MM.1S (cell line): Measurements from ENCODE around the gene PSPN.

Experiments
- EZH2 ChIP-seq: fragments of 300-600 bp; sonication (generic); optimal IDR thresholded peaks from 2 replicates; pipeline ENCODE3; 2017; ENCODE audit warnings: low read depth, mild to moderate bottlenecking, antibody characterized with exemption, low read length, mixed read lengths
- EZH2phosphoT487 ChIP-seq: fragments of 300-600 bp; sonication (generic); IDR thresholded peaks from 2 replicates; pipeline ENCODE4 v1.6.1; 2018; ENCODE audit warnings: antibody characterized with exemption, low read length
- TF ChIP-seq, protein P1 (sequence below): fragments of 300-600 bp; sonication (generic); IDR thresholded peaks from 2 replicates; pipeline ENCODE4 v1.5.1; 2016; ENCODE audit warnings: antibody characterized with exemption, low read length, mixed read lengths

GRCh38 chr19:6413721-6414643 is 38.2 kb upstream of the PSPN start:
- TF ChIP-seq, protein P1, sequence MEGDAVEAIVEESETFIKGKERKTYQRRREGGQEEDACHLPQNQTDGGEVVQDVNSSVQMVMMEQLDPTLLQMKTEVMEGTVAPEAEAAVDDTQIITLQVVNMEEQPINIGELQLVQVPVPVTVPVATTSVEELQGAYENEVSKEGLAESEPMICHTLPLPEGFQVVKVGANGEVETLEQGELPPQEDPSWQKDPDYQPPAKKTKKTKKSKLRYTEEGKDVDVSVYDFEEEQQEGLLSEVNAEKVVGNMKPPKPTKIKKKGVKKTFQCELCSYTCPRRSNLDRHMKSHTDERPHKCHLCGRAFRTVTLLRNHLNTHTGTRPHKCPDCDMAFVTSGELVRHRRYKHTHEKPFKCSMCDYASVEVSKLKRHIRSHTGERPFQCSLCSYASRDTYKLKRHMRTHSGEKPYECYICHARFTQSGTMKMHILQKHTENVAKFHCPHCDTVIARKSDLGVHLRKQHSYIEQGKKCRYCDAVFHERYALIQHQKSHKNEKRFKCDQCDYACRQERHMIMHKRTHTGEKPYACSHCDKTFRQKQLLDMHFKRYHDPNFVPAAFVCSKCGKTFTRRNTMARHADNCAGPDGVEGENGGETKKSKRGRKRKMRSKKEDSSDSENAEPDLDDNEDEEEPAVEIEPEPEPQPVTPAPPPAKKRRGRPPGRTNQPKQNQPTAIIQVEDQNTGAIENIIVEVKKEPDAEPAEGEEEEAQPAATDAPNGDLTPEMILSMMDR: no peak
- TF ChIP-seq EZH2phosphoT487: no peak
- TF ChIP-seq EZH2: no peak
